ENCODE data around the gene GRAMD1A. TPM values are rescaled to one million over a fixed set of nuclear protein-coding genes. Genes with fewer than 3 reads are reported as not detected.
"Not testable (repeated sequence)": the region's sequence is repeated elsewhere in the genome, so short reads cannot be mapped to it uniquely, and the experiment has no call there.

GRAMD1A gene
- total RNA-seq, 1 donor from 2014 or later, result 50.3 TPM

- DNase-seq (ENCODE audit: low spot score), result no peak
These were observed 2.0 kb downstream of the GRAMD1A start for GRCh38 chr19:35002037-35002535.

GRCh38 chr19:35004517-35005255, 4.6 kb downstream of the GRAMD1A start:
- no peak for DNase-seq (ENCODE audit: low spot score)

GRCh38 chr19:35005256-35005977, 5.3 kb downstream of the GRAMD1A start:
- DNase-seq (ENCODE audit: low spot score), result no peak

- not testable (repeated sequence) for DNase-seq (ENCODE audit: low spot score)
These were observed 5.9 kb downstream of the GRAMD1A start for GRCh38 chr19:35006007-35006341.

GRCh38 chr19:35006342-35006998, 6.3 kb downstream of the GRAMD1A start:
- peak; percentile 34 for DNase-seq (ENCODE audit: low spot score)

- no peak for DNase-seq (ENCODE audit: low spot score)
These were observed 6.9 kb downstream of the GRAMD1A start for GRCh38 chr19:35006999-35007365.

GRCh38 chr19:35007427-35007826, 7.3 kb downstream of the GRAMD1A start:
- not testable (repeated sequence) for DNase-seq (ENCODE audit: low spot score)

GRCh38 chr19:35008891-35009341, 8.8 kb downstream of the GRAMD1A start:
- DNase-seq (ENCODE audit: low spot score), result no peak

- no peak for DNase-seq (ENCODE audit: low spot score)
These were observed 9.6 kb downstream of the GRAMD1A start for GRCh38 chr19:35009424-35010415.

- DNase-seq (ENCODE audit: low spot score), result no peak
These were observed 11.1 kb downstream of the GRAMD1A start for GRCh38 chr19:35011091-35011689.

GRCh38 chr19:35011737-35012682, 11.9 kb downstream of the GRAMD1A start:
- no peak for DNase-seq (ENCODE audit: low spot score)

- DNase-seq (ENCODE audit: low spot score), result peak; percentile 69
These were observed 13.1 kb downstream of the GRAMD1A start for GRCh38 chr19:35013041-35013819.

- no peak for DNase-seq (ENCODE audit: low spot score)
These were observed 14.0 kb downstream of the GRAMD1A start for GRCh38 chr19:35013820-35014754.

GRCh38 chr19:35014774-35015173, 14.7 kb downstream of the GRAMD1A start:
- not testable (repeated sequence) for DNase-seq (ENCODE audit: low spot score)

GRCh38 chr19:35015270-35015953, 15.3 kb downstream of the GRAMD1A start:
- DNase-seq (ENCODE audit: low spot score), result no peak

GRCh38 chr19:35015954-35016351, 15.8 kb downstream of the GRAMD1A start:
- no peak for DNase-seq (ENCODE audit: low spot score)

GRCh38 chr19:35017507-35017906, 17.4 kb downstream of the GRAMD1A start:
- DNase-seq (ENCODE audit: low spot score), result no peak

Measured in umbilical cord (tissue), 2 donors.